ENCODE data around the gene PPFIBP2. TPM values are rescaled to one million over a fixed set of nuclear protein-coding genes. Genes with fewer than 3 reads are reported as not detected.
A peak's percentile ranks its signal among the peaks of the same experiment; 100 is the strongest.

Gene PPFIBP2
- total and polyA plus RNA-seq, 4 donors: 7.7 to 51.3 (median 18.6) TPM

- Histone ChIP-seq H3K4me3 (no peak overlapping the region), H3K27ac (ENCODE audit: low read depth in 1 of 2, low read length in 1 of 2) (peak overlapping the region in 1 of 2 donors; percentile 41), H3K9ac (ENCODE audit: insufficient read depth in 1 of 2, low read length in 2 of 2) (no peak overlapping the region), H3K4me1 (ENCODE audit: control insufficient read depth in 5 of 5, insufficient read depth in 5 of 5, low read length in 5 of 5) (peaks cover 0 to 4% (median 0%) of the 10 kb centered on the region in 5 donors), H3K27me3 (ENCODE audit: control insufficient read depth in 3 of 3, insufficient read depth in 3 of 3, low read length in 2 of 3) (no peaks in the 10 kb centered on the region), H3K9me3 (ENCODE audit: control insufficient read depth in 4 of 4, insufficient read depth in 3 of 4, low read length in 3 of 4) (no peaks in the 10 kb centered on the region), H3K36me3 (ENCODE audit: control insufficient read depth in 4 of 4, insufficient read depth in 4 of 4, low read length in 4 of 4) (peaks cover 5 to 35% (median 24%) of the 10 kb centered on the region in 4 donors)
- DNase-seq: no peak
- no peak for ATAC-seq (ENCODE audit: insufficient read depth, low FRiP score)
- WGBS, 2 donors: 72 to 83% methylated on average over 7 of the region's 7 CpGs
- TF ChIP-seq, protein P1, sequence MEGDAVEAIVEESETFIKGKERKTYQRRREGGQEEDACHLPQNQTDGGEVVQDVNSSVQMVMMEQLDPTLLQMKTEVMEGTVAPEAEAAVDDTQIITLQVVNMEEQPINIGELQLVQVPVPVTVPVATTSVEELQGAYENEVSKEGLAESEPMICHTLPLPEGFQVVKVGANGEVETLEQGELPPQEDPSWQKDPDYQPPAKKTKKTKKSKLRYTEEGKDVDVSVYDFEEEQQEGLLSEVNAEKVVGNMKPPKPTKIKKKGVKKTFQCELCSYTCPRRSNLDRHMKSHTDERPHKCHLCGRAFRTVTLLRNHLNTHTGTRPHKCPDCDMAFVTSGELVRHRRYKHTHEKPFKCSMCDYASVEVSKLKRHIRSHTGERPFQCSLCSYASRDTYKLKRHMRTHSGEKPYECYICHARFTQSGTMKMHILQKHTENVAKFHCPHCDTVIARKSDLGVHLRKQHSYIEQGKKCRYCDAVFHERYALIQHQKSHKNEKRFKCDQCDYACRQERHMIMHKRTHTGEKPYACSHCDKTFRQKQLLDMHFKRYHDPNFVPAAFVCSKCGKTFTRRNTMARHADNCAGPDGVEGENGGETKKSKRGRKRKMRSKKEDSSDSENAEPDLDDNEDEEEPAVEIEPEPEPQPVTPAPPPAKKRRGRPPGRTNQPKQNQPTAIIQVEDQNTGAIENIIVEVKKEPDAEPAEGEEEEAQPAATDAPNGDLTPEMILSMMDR (IDR thresholded peaks at IDR 0.05; ENCODE audit: control extremely low read depth, extremely low read depth): no peak
Measured at GRCh38 chr11:7637447-7638157, 123.8 kb downstream of the PPFIBP2 start.

- DNase-seq: no peak
- no peak for ATAC-seq (ENCODE audit: insufficient read depth, low FRiP score)
- no peak overlapping the region for H3K4me3 ChIP-seq
- peaks cover 0 to 4% (median 0%) of the 10 kb centered on the region in 5 donors for H3K4me1 ChIP-seq (ENCODE audit: control insufficient read depth in 5 of 5, insufficient read depth in 5 of 5, low read length in 5 of 5)
- H3K36me3 ChIP-seq (ENCODE audit: control insufficient read depth in 4 of 4, insufficient read depth in 4 of 4, low read length in 4 of 4): peaks cover 5 to 27% (median 17%) of the 10 kb centered on the region in 4 donors
- TF ChIP-seq, protein P1 (IDR thresholded peaks at IDR 0.05; ENCODE audit: control extremely low read depth, extremely low read depth): no peak
- 71 to 85% methylated on average over 5 of the region's 5 CpGs for WGBS, 2 donors
- H3K27me3 ChIP-seq (ENCODE audit: control insufficient read depth in 3 of 3, insufficient read depth in 3 of 3, low read length in 2 of 3): no peaks in the 10 kb centered on the region
- H3K9me3 ChIP-seq (ENCODE audit: control insufficient read depth in 4 of 4, insufficient read depth in 3 of 4, low read length in 3 of 4): no peaks in the 10 kb centered on the region
- H3K9ac ChIP-seq (ENCODE audit: insufficient read depth in 1 of 2, low read length in 2 of 2): no peak overlapping the region
- H3K27ac ChIP-seq (ENCODE audit: low read depth in 1 of 2, low read length in 1 of 2): no peak overlapping the region
Measured at GRCh38 chr11:7638710-7639642, 125.2 kb downstream of the PPFIBP2 start.

GRCh38 chr11:7639643-7640025 lies 125.8 kb downstream of the PPFIBP2 start:
- Histone ChIP-seq H3K4me1 (ENCODE audit: control insufficient read depth in 5 of 5, insufficient read depth in 5 of 5, low read length in 5 of 5) (peaks cover 0 to 4% (median 0%) of the 10 kb centered on the region in 5 donors), H3K9ac (ENCODE audit: insufficient read depth in 1 of 2, low read length in 2 of 2) (no peak overlapping the region), H3K27ac (ENCODE audit: low read depth in 1 of 2, low read length in 1 of 2) (no peak overlapping the region), H3K27me3 (ENCODE audit: control insufficient read depth in 3 of 3, insufficient read depth in 3 of 3, low read length in 2 of 3) (no peaks in the 10 kb centered on the region), H3K4me3 (no peak overlapping the region), H3K36me3 (ENCODE audit: control insufficient read depth in 4 of 4, insufficient read depth in 4 of 4, low read length in 4 of 4) (peaks cover 5 to 21% (median 17%) of the 10 kb centered on the region in 4 donors), H3K9me3 (ENCODE audit: control insufficient read depth in 4 of 4, insufficient read depth in 3 of 4, low read length in 3 of 4) (no peaks in the 10 kb centered on the region)
- DNase-seq (no peak), ATAC-seq (ENCODE audit: insufficient read depth, low FRiP score) (peak; percentile 16)
- WGBS, 2 donors: 62 to 77% methylated on average over 5 of the region's 5 CpGs
- TF ChIP-seq, protein P1 (IDR thresholded peaks at IDR 0.05; ENCODE audit: control extremely low read depth, extremely low read depth): no peak

Data from lung (tissue), 12 donors.